ENCODE measurements around the gene JAZF1.
A peak's percentile ranks its signal among the peaks of the same experiment; 100 is the strongest.

The JAZF1 gene

DNA sequence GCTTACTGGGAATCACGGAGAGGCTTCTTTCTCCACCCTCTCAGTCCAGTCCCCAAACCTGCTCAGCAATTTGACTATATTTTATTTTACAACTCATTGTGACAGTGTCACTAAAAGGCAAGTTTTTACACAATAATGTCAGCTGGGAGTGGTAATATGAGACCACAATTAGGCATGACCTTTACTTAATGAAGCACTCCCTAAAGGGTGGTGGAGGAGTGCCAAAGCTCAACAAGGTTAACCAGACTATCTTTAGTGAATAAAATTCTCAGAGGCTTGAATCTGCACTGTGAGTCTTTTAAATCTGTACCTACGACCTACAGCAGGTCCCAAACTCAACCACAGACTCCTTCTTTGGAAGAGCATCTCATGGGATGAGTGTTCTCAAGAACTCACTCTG is 225.0 kb downstream of the JAZF1 start:
- DNase-seq = no peak

DNA sequence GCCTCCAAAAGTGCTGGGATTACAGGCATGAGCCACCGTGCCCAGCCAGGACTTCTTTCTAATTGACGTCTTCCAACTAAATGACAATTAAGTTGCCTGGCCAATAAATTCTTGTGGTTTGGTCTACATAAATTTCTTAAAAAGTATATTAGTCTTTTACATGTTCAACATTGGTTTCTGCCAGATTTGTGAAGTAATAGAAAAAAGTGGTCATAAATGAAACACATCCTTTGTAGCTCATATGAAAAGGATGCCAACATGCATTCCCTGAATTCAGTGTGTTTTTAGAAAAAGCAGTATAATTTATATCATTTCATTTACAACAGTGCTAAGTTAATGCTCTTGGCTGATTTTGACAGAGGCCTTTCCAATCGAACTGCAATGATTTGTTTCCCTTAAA is 225.6 kb downstream of the JAZF1 start:
- DNase-seq = no peak

DNA sequence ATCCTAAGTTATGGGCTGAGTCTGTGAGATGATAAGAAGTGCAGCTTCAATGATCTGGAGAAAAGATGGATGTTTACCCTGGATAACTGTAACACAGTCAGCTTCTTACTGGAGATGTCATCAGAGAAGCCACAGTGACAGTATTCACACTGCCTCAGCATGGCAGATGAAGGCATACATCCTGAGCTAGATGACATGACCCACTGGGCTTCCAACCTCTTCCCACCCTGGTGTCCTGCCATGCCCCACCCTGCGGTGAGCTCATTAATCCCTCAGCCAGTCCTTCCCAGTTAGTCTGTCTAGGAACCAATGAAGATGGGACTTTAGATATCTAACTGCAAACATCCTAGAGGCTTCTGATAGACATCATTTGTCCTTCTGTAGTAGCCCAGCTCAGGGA is 226.8 kb downstream of the JAZF1 start:
- no peak for DNase-seq

DNA sequence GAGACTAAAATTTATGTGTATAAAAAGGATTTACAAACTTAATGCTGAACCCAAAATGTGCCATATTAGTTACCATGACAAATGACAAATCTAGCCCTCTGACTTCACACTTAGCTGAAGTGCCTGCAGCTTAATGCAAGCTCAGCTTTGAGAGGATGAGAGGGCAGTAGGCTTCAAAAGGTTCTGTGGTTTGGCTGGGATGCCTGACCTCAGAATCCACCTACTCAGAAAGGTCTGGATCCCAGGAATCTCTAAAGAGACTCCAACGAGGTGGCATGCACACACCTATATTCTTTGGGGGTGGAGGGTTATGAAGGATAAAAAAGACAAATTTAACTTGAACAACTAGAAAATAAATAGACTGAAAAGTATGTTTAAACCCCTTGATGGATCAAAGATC is 227.2 kb downstream of the JAZF1 start:
- no peak for DNase-seq

DNA sequence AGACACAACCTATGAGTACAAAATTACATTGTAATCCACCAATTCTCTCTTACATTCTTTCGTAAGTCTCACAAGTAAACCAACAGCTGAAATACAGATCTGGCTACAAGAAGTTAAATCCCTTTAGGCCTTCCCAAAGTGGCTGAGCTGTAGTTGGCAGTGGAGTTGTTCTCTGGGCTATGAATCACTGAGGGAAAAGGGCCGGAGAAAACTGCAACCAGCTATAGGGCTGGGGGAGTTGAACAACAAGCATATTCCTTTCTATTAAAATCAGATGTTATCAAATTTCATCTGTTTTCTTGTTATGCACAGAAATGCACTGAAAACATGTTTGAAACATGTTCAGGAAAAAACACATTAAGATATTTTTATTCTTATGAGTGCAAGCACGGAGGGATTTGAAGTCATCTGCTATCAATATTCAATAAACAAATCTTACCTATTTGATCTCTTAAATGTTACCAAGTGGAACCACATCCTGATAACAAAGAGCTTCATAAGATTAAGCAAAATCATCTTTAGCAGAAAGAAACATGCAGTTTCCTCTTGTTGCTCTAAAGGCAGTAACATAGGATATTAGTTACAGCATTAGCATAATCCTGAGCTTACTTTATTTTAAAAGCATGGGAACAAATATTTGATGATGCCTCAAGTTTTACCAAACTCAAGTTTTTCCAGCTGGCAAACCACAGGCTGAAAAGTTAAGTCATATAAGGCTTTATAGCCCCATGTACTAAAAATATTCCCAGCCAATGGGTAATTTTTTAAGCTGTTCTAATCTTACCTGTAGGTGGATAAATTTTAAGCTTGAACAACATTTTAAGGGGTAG is 227.9 kb downstream of the JAZF1 start:
- no peak for DNase-seq

DNA sequence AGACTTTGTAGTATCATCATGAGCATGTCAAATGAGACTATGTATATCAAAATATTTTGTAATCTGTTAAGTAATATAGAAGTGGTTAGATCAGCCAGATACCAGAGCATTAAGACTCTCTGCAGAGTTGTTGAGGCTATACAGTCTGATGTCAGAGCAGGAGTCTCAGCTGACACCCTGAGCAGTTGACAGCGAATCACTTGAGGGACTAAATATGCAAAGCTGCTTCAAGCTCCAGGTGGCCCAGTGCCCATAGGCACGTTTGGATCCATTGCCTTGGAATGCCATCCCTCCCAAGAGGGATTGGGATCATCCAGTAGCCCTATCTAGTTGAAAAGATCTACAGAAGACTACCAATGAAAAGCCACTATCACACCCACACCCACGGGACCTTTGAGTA is 230.5 kb downstream of the JAZF1 start:
- no peak for DNase-seq

DNA sequence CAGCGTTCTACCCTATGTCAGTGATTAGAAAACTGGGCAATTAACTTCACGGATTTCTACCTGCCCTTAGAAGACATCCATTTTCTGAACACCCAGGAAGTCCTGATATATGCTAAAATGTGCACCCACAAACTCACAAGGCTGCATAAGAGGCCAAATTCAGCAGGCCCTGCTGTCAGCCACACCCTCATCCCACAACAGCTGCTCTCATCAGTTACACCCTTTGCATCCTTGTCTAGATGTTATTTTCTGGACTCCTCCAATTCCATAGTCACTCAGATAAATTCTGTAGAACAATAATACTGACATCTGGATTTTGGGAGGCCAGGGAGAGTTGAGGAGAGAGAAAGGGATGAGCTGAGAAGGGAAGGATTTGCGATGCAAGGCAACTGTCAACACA is 231.7 kb downstream of the JAZF1 start:
- no peak for DNase-seq

DNA sequence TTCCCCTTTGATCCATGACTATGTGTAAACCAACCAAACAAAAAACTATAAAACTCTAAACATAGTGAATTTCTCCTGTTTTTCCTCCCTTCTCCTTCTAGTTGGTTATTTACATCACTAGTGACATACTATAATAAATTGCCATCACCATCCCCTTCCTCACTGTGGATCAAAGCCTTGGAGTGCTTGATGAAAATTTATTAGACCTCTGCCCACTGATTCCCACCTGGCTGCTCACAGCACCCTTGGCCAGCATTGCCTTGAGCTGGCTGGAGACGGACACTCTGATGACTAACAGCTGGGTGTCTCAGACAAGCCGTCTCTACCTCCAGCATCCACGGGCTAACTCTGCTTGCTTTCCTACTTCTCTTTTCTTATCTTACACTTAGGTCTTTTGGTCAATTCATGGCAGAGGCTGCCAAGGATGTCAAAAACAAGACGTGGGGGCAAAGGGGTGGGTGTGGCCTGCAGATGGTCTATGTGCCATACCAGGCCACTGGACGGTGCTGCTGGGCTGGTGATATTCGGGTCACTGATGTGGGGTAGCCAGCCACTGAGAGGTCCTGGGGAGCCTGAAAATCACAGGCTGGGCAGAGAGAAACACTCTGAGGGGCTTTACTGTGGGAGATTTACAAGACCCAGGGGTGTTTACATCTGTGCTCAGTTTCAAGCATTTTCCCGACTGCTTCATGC is 232.9 kb downstream of the JAZF1 start:
- no peak for DNase-seq

DNA sequence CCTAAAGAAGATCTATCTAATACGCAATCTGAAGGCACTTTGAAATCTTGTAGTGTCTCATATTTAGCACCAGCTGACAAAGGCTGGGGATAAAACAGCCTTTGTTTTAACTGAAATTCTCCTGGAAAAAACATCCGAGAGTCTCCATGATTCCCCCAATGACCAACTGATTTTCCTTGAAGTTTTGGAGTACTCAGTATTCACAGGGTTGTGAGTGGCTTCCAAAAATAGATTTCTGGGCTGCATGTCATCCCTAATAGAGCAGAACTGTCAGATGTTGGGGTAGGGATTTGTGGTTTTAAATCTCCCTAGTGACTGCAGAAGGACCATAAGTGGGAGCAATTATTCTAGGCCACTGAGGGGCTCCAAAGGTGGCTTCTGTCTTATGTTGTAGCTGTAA is 234.2 kb downstream of the JAZF1 start:
- DNase-seq = no peak

DNA sequence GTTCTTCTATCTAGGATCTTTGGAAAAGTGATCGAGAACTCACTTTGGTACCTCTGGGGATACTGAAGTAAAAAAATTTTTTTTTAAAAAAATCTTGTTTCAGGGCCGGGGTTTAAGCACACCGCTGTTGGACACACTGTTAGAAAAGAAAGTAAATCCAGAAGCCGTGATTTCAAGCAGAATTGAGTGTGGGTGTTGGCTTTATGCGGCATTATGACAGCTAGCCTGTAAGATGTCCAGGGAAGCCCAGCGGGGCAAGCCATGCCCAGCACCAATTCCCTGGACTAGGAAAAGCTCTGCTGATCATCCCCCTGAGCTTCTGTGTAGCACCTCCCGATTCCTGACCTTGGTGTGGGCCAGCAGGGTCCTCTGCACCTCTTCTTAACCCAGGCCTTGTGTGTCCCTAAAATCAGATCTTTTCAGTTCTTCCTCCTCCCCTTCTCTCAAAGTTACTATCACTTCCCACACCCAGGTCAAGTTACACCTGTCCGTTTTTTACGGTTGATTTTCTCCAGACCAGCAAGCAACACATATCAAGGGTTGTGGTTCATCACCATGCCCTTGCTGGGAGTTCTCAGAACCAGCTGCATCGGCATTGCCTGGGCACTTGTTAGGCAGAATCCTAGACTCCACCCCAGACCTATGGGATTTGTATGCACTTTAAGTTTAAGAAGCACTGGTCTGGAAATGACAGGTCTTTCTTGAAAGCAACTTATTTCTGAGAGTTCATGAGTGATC is 235.4 kb downstream of the JAZF1 start:
- no peak for DNase-seq

DNA sequence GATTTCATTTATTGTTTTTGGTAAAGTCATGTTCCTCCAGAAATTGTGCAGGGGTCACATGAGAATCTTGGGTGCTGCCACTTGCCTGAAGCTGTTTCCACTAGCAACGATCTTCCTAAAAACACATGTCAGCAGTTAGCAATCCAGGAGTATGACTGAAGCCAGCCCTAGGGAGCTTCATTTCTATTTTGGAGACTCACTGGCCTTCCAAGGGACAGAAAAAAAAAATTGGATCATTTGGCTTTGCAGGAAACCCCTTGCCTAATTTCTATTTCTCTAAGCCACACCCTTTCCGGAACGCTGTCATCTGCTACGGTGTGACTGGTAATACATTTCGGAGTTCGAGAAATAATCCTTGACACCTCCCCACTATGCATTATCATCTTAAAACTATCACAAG is 236.0 kb downstream of the JAZF1 start:
- no peak for DNase-seq

DNA sequence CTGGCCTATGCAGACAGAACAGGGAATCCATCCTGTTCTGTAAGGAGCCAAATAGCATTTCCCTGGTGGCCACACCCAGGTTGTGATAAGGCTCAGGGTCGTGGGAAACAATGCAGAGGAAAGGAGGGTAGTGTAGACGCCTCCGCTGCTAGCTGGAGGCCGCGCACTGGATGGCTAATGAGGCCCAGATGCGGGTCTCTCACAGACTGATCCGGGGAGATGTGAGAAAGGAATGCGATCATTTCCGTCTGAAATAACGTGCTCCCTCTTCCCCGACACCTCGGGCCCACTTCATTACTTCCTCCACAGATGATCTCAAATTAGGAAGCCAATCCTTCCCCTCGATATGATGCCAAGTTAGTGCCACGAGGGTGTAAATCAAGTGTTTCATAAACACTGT is 237.4 kb downstream of the JAZF1 start:
- DNase-seq = no peak

DNA sequence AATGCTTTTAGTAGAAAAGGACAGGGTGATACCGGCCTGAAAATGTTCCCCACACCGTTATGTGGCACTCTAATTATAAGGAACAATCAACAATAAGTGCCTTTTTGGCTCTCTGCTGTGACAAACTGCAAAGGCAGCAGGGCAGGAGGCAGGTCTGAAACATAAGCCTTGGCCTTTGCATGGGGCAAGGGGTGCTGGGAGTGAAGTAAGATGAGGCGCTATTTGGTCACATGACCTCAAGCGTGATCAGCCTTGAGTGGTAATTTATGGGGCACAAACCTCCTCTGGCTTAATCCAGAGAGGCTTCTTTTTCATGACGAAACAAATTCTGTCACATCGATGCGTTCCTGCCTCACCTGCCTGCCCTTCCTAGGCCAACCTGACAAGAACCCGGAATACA is 237.9 kb downstream of the JAZF1 start:
- DNase-seq = no peak

DNA sequence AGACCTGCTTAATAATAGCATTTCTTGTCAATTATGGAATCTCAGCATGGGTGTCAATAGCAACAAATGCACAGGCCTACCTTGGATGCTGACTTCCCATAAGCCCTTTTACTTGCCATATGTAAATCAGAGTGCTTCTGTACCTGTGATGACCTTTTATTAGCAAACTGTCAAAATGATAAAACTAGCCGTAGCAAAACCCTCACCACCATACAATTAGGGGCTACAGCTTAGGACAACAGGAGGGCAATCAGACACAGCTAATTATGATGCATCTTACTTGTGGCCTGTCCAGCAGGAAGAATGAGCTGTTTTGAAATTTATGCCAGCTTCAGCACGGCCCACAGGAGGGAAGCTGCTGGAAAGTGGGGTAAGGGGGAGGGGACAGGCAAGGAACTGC is 239.1 kb downstream of the JAZF1 start:
- no peak for DNase-seq

DNA sequence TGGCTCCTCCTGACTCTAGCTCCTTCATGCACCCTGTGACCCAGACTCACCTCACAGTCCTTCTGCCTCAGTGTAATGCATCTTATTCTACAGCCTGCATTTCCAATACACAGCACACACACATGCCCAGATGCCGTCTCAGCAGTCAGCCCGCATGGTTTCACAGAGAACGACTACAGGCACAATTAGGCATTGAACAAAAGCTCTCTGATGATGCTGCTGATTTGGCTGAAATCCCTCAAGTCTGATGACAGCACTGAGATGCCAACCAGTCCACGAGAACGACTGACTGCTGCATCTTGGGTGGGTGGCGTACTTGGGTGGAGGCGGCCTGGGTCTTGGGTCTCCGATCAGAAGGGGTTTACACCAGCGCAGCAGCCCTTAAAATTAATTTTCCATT is 240.3 kb downstream of the JAZF1 start:
- DNase-seq = no peak

DNA sequence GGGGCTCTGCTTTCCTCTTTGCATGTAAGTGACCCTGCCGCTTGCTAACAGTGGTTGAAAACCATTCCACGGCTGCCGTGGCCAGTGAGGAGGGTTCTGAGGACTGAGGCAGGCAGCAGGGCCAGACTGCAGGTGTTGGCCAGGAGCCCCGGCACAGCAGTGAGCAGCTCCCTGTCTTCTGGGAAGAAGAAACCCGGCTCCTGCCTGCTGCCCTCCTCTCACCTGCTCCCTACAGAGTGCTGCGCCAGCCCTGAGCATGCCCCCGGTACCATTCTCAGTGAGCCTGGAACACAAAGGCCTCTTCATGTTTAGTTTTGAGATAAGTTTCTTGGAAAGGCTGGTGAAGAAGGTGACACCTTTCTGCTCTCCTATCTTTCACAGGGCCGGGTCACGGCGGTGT is 240.7 kb downstream of the JAZF1 start:
- DNase-seq = no peak

DNA sequence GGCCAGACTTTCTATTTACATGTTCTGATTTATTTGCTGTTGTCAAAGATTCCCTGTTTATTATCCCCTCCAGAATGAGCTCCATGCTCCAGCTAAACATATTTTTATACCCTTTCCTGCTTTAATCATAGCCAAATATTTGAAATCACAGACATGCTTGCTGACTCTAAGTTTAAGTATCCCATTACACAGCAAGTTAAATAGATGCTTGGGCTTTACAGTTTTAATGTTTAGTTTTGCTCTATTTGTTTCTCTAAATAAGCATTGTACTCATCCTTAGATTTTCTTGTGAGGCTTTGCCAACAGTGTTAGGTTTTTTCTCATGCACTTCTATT is 243.9 kb downstream of the JAZF1 start:
- no peak for DNase-seq

DNA sequence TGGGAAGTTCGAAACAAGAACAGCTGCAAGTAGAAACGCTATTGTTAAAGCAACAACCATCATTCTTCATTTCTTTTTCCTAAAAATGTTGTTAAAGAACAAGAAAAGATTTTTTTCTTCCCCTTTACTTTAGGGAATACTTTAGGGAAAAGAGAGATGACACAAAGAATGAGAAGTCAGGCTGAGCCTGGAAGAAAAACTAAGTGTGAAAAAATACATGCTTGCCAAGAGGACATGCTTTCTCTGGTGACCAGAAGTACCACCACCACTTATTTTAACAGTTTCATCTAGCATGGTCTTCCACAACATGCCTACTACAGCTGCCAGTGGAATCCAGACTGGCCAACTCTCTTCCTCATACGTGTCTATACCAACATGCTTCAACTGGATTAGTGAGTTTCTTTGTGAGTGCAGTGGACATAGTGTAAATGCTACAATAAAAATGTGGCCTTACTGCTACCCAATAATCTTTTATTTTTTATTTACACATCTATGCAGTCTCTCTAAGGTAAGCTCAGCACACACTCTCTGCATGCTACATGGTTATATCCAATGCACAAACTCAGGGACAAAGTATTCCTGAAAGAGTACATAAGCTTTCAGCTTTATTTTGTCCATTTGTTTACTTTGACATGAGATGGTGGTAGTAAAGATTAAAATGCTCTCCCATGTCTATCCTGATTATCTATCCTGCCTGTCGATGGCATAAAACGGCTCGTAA is 244.4 kb downstream of the JAZF1 start:
- DNase-seq = no peak

DNA sequence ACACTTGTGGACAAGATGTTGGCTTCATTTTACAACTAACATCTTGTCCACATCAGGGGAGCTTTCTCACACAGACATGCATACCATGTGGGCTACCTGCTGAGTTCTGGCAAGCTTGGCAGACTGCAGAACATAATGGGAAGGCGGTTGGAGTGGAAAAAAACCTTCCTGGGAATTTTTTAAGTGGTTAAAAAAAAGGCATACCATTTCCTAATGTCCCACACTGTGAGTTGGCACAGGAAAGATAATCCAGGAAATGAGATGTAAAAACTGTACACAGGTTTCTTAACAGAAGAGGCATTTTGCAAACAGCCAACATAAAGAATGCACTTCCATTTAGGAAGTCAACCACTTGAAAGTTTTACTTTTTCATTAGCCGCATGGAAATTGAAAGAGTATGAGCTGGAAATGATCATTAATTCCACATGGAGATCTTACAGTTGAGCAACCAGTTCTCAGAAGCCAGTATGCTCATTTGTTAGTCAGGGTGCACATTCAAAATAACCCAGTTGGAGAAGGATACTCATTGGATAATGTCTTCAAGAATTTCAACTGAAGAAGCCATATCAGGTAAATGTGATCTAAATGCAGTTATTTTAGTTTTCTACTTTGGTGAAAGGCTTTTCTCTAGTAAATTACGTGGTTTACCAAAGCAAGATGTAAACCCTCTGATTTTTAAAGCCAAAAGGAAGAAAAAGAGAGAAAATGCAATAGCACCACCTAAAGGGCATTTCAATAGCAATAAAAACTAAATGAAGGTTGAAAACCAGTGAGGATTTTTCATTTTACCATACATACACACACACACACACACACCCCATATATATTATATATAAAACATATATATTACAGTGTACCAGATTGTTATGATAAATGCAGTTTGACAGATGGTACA is 246.7 kb downstream of the JAZF1 start:
- DNase-seq = peak; percentile 42

DNA sequence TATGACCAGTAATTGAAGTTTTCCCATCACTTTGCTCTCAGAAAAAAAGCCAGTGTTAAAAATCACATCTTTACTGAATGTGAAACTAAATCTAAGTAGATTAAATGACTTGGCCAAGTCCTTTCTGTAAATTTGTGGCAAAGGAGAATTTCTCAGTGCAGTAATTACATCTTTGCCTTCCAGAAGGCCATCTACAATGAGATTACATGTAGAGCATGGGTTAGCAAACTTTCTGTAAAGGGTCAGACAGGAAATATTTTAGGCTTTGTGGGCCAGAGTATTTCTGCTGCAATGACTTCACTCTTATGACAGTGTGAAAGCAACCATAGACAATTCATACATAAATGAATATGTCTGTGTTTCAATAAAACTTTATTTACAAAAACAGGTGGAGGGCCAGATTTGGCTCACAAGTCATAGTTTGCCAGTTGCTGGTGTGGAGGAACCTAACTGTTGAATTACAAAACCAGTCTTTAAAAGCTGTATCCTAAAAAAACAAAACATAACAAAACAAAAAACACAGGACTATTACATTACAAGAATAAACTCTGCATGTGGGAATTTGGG is 249.6 kb downstream of the JAZF1 start:
- DNase-seq = no peak

DNA sequence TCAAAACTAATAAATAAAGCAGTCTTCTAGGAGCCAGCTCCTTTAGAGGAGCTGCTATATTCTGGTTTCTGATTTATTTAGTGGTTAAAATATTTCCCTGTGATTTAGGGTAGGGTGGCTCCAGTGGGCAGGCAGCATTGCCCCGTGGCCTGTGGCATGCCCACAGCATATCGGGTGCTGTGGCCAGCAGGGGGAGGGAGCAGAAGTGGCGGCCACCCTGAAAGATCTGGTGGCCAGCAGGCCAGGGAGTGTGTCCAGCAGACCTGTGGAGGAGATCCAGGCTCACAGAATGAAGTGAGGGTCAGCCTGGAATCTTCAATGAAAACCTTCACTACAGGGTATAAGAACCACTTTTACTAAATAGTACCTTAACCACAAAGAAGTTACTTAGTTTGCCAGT is 251.5 kb downstream of the JAZF1 start:
- DNase-seq = no peak

DNA sequence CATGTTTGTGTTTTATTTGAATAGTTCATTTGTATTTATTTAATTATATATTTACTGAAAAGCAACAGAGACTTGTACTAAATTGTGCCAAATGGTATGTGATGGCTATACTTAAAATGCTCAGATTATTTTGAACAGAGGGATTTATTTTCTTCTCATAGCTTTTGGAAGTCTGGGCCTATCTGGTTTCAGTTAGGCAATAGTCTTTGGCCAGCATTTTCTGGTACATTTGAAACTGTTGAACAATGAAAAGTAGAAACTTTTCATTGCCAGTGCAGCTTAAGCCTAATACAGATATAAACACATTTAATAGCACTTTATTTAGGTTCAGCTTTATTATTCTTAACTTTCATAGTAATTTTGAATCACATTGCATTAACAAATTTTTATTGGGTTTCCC is 252.6 kb downstream of the JAZF1 start:
- DNase-seq = no peak

Measured in NCI-H1092 (cell line).